HuH-7 (cell line): Measurements from ENCODE around the gene PRRC2B.
A peak's percentile ranks its signal among the peaks of the same experiment; 100 is the strongest.
"Not testable (repeated sequence)": the region's sequence is repeated elsewhere in the genome, so short reads cannot be mapped to it uniquely, and the experiment has no call there.

Source experiments
- DNase-seq: peaks from one replicate; pipeline ENCODE4 v3.0.0; 2011; ENCODE audit warnings: low spot score

The PRRC2B gene

GRCh38 chr9:131472085-131472484 is 78.2 kb downstream of the PRRC2B start:
- not testable (repeated sequence) for DNase-seq

GRCh38 chr9:131473198-131473885 is 79.5 kb downstream of the PRRC2B start:
- no peak for DNase-seq

- no peak for DNase-seq
Measured at GRCh38 chr9:131473891-131474290, 80.0 kb downstream of the PRRC2B start.

GRCh38 chr9:131474711-131475110 is 80.8 kb downstream of the PRRC2B start:
- DNase-seq = no peak

GRCh38 chr9:131475111-131475955 is 81.4 kb downstream of the PRRC2B start:
- DNase-seq = no peak

GRCh38 chr9:131475956-131476776 is 82.3 kb downstream of the PRRC2B start:
- no peak for DNase-seq

- DNase-seq = no peak
Measured at GRCh38 chr9:131476777-131477345, 83.0 kb downstream of the PRRC2B start.

- DNase-seq = no peak
Measured at GRCh38 chr9:131477367-131477766, 83.5 kb downstream of the PRRC2B start.

GRCh38 chr9:131477816-131478419 is 84.0 kb downstream of the PRRC2B start:
- DNase-seq = no peak

GRCh38 chr9:131478421-131478868 is 84.6 kb downstream of the PRRC2B start:
- peak; percentile 70 for DNase-seq

GRCh38 chr9:131478911-131479310 is 85.0 kb downstream of the PRRC2B start:
- DNase-seq = no peak

GRCh38 chr9:131480258-131480657 is 86.4 kb downstream of the PRRC2B start:
- no peak for DNase-seq

GRCh38 chr9:131481441-131482342 is 87.8 kb downstream of the PRRC2B start:
- no peak for DNase-seq

- DNase-seq = no peak
Measured at GRCh38 chr9:131482343-131483006, 88.6 kb downstream of the PRRC2B start.

- DNase-seq = no peak
Measured at GRCh38 chr9:131483319-131484050, 89.6 kb downstream of the PRRC2B start.

GRCh38 chr9:131484051-131484445 is 90.2 kb downstream of the PRRC2B start:
- no peak for DNase-seq

GRCh38 chr9:131484560-131485185 is 90.8 kb downstream of the PRRC2B start:
- DNase-seq = no peak

GRCh38 chr9:131485206-131485605 is 91.3 kb downstream of the PRRC2B start:
- DNase-seq = no peak
